Medulla oblongata (tissue), 1 donor: ENCODE measurements around the gene SYP.

ENCODE experiments used
- DNase-seq: peaks from one replicate; pipeline ENCODE4 v3.0.0-alpha.2; 2015; ENCODE audit errors: extremely low spot score

Gene SYP

GRCh38 chrX:49220100-49220499, 20.1 kb upstream of the SYP start:
- no peak for DNase-seq

GRCh38 chrX:49214996-49215526, 15.1 kb upstream of the SYP start:
- no peak for DNase-seq

GRCh38 chrX:49214416-49214815, 14.4 kb upstream of the SYP start:
- no peak for DNase-seq

GRCh38 chrX:49212861-49213260, 12.9 kb upstream of the SYP start:
- no peak for DNase-seq

GRCh38 chrX:49212209-49212608, 12.2 kb upstream of the SYP start:
- DNase-seq, result no peak

GRCh38 chrX:49211074-49211473, 11.1 kb upstream of the SYP start:
- DNase-seq, result no peak

GRCh38 chrX:49210406-49210805, 10.4 kb upstream of the SYP start:
- no peak for DNase-seq

GRCh38 chrX:49209434-49210251, 9.7 kb upstream of the SYP start:
- no peak for DNase-seq

GRCh38 chrX:49208399-49208798, 8.4 kb upstream of the SYP start:
- no peak for DNase-seq

- no peak for DNase-seq
These were observed 6.5 kb upstream of the SYP start for GRCh38 chrX:49206543-49206942.

- no peak for DNase-seq
These were observed 5.5 kb upstream of the SYP start for GRCh38 chrX:49205443-49205842.

- no peak for DNase-seq
These were observed 4.7 kb upstream of the SYP start for GRCh38 chrX:49204709-49205108.

GRCh38 chrX:49204017-49204416, 4.0 kb upstream of the SYP start:
- DNase-seq, result no peak

- no peak for DNase-seq
These were observed 3.5 kb upstream of the SYP start for GRCh38 chrX:49203536-49203935.

GRCh38 chrX:49202022-49202421, 2.0 kb upstream of the SYP start:
- no peak for DNase-seq

- DNase-seq, result no peak
These were observed 738 bp downstream of the SYP start for GRCh38 chrX:49199315-49199595.

GRCh38 chrX:49198540-49199314, 1.3 kb downstream of the SYP start:
- no peak for DNase-seq

- DNase-seq, result no peak
These were observed 2.4 kb downstream of the SYP start for GRCh38 chrX:49197543-49198087.

GRCh38 chrX:49193542-49193964, 6.4 kb downstream of the SYP start:
- no peak for DNase-seq

- no peak for DNase-seq
These were observed 7.2 kb downstream of the SYP start for GRCh38 chrX:49192722-49193328.

GRCh38 chrX:49191574-49192011, 8.4 kb downstream of the SYP start:
- DNase-seq, result no peak

GRCh38 chrX:49190821-49191573, 9.0 kb downstream of the SYP start:
- peak; percentile 98 for DNase-seq
